HepG2 (cell line): ENCODE results near the gene TRAK1. TPM values are rescaled to one million over a fixed set of nuclear protein-coding genes. Genes with fewer than 3 reads are reported as not detected.
A peak's percentile ranks its signal among the peaks of the same experiment; 100 is the strongest.

Source experiments
- ARID2 ChIP-seq: sonication (generic); formaldehyde crosslinking; IDR thresholded peaks from 2 replicates; pipeline ENCODE4 v1.8.1; 2022; ENCODE audit warnings: mild to moderate bottlenecking, missing genetic modification reagents, borderline replicate concordance
- BCL6 ChIP-seq: IDR thresholded peaks from 2 replicates; pipeline ENCODE4 v1.6.1; 2016; ENCODE audit warnings: missing genetic modification reagents, missing compliant biosample characterization
- CHD4 ChIP-seq: fragments of 200-600 bp; sonication (generic); IDR thresholded peaks from 2 replicates; pipeline ENCODE4 v1.7.0; 2017; ENCODE audit warnings: mild to moderate bottlenecking, low read length, borderline replicate concordance
- EED ChIP-seq: sonication (generic); formaldehyde crosslinking; IDR thresholded peaks from 2 replicates; pipeline ENCODE4 v1.5.0; 2020; ENCODE audit warnings: mild to moderate bottlenecking, missing genetic modification reagents
- KDM5A ChIP-seq: fragments of 200-600 bp; sonication (generic); IDR thresholded peaks from 2 replicates; pipeline ENCODE4 v1.7.0; 2018; ENCODE audit warnings: antibody characterized with exemption, mild to moderate bottlenecking, low read length, borderline replicate concordance
- NCOR1 ChIP-seq: fragments of 200-600 bp; sonication (generic); IDR thresholded peaks from 2 replicates; pipeline ENCODE4 v1.7.0; 2017; ENCODE audit warnings: antibody characterized with exemption, low read length, borderline replicate concordance
- NFIC ChIP-seq: IDR thresholded peaks from 2 replicates; pipeline ENCODE4 v1.6.1; 2012; ENCODE audit warnings: mild to moderate bottlenecking, low read length, inconsistent platforms
- NR2F2 ChIP-seq: IDR thresholded peaks from 2 replicates; pipeline ENCODE4 v1.6.1; 2012; ENCODE audit warnings: low read depth, inconsistent platforms, borderline replicate concordance
- POLR2G ChIP-seq: fragments of 200-400 bp; formaldehyde crosslinking; IDR thresholded peaks from 2 replicates; pipeline ENCODE4 v1.6.1; 2018; ENCODE audit warnings: mild to moderate bottlenecking, low read depth, low read length, moderate library complexity
- RARG ChIP-seq: sonication (generic); formaldehyde crosslinking; IDR thresholded peaks from 2 replicates; pipeline ENCODE4 v1.4.0; 2020; ENCODE audit warnings: low read depth, mild to moderate bottlenecking, missing genetic modification reagents
- RNF2 ChIP-seq: fragments of 450-650 bp; conservative IDR thresholded peaks from 2 replicates; pipeline ENCODE4 v1.6.1; 2016; ENCODE audit warnings: low read depth
- U2AF2 ChIP-seq: fragments of 200-400 bp; formaldehyde crosslinking; IDR thresholded peaks from 2 replicates; pipeline ENCODE4 v1.6.1; 2017; ENCODE audit warnings: low read depth, mild to moderate bottlenecking, low read length
- XRCC5 ChIP-seq: fragments of 200-400 bp; formaldehyde crosslinking; optimal IDR thresholded peaks from 2 replicates; pipeline ENCODE3; 2017; ENCODE audit warnings: mild to moderate bottlenecking, low read length
- ZFP36 ChIP-seq: fragments of 150-350 bp; IDR thresholded peaks from 2 replicates; pipeline ENCODE4 v1.6.1; 2018; ENCODE audit warnings: borderline replicate concordance, low read length, low read depth; ENCODE audit not compliant: partially characterized antibody
- ZNF350 ChIP-seq: sonication (generic); formaldehyde crosslinking; IDR thresholded peaks from 2 replicates; pipeline ENCODE4 v1.4.0; 2020; ENCODE audit warnings: mild to moderate bottlenecking, low read depth, missing genetic modification reagents, borderline replicate concordance
- ZNF557 ChIP-seq: sonication (generic); formaldehyde crosslinking; IDR thresholded peaks from 2 replicates; pipeline ENCODE4 v1.4.0; 2020; ENCODE audit warnings: missing genetic modification reagents
- ZNF652 ChIP-seq: IDR thresholded peaks from 2 replicates; pipeline ENCODE4 v1.6.1; 2016; ENCODE audit warnings: low read depth, borderline replicate concordance
- polyA plus RNA-seq, 8 experiments: library from polyadenylated mRNA; depleted of rRNA in 3 of 8; stranded (reverse) in 7 of 8; unstranded in 1 of 8; fragments of >200 nt; fragmentation: Illumina TruSeq in 4 of 8; extraction: Trizol in 4 of 8; gene quantifications; 2 replicates each; pipeline versions ENCODE4 v1.2.1 to v1.2.3, GENCODE V29; 2011 to 2016; ENCODE audit warnings: low read depth in 4 of 8, missing spikeins in 1 of 8, mixed read lengths in 1 of 8; ENCODE audit not compliant: insufficient read depth in 1 of 8
- total RNA-seq, 5 experiments: library from RNA; depleted of rRNA; stranded (reverse); fragments of >200 nt; fragmentation: Illumina TruSeq; extraction: Trizol; gene quantifications; 2 replicates each; pipeline ENCODE4 v1.2.3, GENCODE V29; 2016; ENCODE audit warnings: low read depth in 1 of 5
- TF ChIP-seq, protein P1 (sequence below): sonication (generic); formaldehyde crosslinking; IDR thresholded peaks from 2 replicates; pipeline ENCODE4 v1.4.0; 2020; ENCODE audit warnings: missing genetic modification reagents
- TF ChIP-seq, protein P2 (sequence below): sonication (generic); formaldehyde crosslinking; IDR thresholded peaks from 2 replicates; pipeline ENCODE4 v1.5.1; 2020; ENCODE audit warnings: mild to moderate bottlenecking, moderate library complexity, missing genetic modification reagents
- TF ChIP-seq, protein P3 (sequence below): sonication (generic); IDR thresholded peaks from 2 replicates; pipeline ENCODE4 v1.6.1; 2016; ENCODE audit warnings: low read depth, borderline replicate concordance
- TF ChIP-seq, protein P4 (sequence below): sonication (generic); formaldehyde crosslinking; IDR thresholded peaks from 2 replicates; pipeline ENCODE4 v1.5.1; 2020; ENCODE audit warnings: missing genetic modification reagents, mild to moderate bottlenecking, borderline replicate concordance
- TF ChIP-seq, protein P5 (sequence below), 2 experiments: sonication (generic) in 1 of 2; formaldehyde crosslinking in 1 of 2; IDR thresholded peaks; 2 replicates each; pipeline versions ENCODE4 v1.5.1 to v1.6.1; 2011 to 2020; ENCODE audit warnings: borderline replicate concordance in 1 of 2, low read depth in 1 of 2, low read length in 1 of 2, mild to moderate bottlenecking in 1 of 2, missing genetic modification reagents in 1 of 2, moderate library complexity in 1 of 2

TRAK1 gene
- total and polyA plus RNA-seq, 2 of the 13 experiments (the other 11 are each of a cell fraction or from before 2014, with no cell fraction given): 20.5 to 46.6 TPM

DNA sequence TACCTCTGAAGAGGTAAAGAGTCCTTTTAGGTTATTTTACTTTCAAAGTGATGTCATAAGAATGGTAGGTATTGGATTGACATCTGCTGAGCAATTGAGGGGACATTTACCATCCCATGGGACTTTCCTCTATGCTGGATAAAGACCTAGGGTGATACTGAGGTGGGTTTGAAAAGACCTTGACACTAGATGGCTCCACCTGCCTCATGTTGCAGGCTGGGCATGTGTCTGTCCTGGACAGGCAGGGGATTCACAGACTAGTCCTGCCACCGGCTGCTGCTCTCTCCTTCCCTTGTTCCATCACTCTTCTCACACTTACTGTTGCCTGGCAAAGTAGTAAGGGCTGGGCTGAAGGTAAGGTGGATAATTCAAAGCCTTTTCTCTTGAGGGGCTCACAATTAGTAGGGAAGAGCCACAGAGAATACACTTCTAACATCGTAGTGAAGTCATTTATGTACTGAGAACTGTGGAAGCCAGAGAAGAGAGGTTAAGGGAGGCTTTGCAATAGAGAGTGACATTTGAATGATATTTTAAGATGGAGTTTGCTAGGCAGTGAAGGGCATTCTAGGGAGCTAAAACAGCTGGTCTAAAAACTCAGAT lies 27.7 kb downstream of the TRAK1 start (continued):
- TF ChIP-seq KDM5A (no peak), U2AF2 (no peak), ZNF350 (CRISPR knock-in tag) (no peak), BCL6 (CRISPR knock-in tag) (0 out of 2 replicates have a peak, but pooled peaks have one; percentile 13), XRCC5 (no peak), RNF2 (no peak), NFIC (no peak), ZNF557 (CRISPR knock-in tag) (no peak), NCOR1 (no peak), POLR2G (no peak), ARID2 (CRISPR knock-in tag) (no peak), RARG (no peak), ZNF652 (CRISPR knock-in tag) (no peak), EED (no peak), CHD4 (no peak), NR2F2 (no peak), ZFP36 (no peak)
- TF ChIP-seq, protein P1, sequence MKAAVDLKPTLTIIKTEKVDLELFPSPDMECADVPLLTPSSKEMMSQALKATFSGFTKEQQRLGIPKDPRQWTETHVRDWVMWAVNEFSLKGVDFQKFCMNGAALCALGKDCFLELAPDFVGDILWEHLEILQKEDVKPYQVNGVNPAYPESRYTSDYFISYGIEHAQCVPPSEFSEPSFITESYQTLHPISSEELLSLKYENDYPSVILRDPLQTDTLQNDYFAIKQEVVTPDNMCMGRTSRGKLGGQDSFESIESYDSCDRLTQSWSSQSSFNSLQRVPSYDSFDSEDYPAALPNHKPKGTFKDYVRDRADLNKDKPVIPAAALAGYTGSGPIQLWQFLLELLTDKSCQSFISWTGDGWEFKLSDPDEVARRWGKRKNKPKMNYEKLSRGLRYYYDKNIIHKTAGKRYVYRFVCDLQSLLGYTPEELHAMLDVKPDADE: no peak
- TF ChIP-seq, protein P2, sequence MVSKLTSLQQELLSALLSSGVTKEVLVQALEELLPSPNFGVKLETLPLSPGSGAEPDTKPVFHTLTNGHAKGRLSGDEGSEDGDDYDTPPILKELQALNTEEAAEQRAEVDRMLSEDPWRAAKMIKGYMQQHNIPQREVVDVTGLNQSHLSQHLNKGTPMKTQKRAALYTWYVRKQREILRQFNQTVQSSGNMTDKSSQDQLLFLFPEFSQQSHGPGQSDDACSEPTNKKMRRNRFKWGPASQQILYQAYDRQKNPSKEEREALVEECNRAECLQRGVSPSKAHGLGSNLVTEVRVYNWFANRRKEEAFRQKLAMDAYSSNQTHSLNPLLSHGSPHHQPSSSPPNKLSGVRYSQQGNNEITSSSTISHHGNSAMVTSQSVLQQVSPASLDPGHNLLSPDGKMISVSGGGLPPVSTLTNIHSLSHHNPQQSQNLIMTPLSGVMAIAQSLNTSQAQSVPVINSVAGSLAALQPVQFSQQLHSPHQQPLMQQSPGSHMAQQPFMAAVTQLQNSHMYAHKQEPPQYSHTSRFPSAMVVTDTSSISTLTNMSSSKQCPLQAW (CRISPR knock-in tag): 0 out of 2 replicates have a peak, but pooled peaks have one; percentile 29
- TF ChIP-seq, protein P3, sequence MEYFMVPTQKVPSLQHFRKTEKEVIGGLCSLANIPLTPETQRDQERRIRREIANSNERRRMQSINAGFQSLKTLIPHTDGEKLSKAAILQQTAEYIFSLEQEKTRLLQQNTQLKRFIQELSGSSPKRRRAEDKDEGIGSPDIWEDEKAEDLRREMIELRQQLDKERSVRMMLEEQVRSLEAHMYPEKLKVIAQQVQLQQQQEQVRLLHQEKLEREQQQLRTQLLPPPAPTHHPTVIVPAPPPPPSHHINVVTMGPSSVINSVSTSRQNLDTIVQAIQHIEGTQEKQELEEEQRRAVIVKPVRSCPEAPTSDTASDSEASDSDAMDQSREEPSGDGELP: peak; percentile 14; the same call in 1 of the 2 replicates
- TF ChIP-seq, protein P4, sequence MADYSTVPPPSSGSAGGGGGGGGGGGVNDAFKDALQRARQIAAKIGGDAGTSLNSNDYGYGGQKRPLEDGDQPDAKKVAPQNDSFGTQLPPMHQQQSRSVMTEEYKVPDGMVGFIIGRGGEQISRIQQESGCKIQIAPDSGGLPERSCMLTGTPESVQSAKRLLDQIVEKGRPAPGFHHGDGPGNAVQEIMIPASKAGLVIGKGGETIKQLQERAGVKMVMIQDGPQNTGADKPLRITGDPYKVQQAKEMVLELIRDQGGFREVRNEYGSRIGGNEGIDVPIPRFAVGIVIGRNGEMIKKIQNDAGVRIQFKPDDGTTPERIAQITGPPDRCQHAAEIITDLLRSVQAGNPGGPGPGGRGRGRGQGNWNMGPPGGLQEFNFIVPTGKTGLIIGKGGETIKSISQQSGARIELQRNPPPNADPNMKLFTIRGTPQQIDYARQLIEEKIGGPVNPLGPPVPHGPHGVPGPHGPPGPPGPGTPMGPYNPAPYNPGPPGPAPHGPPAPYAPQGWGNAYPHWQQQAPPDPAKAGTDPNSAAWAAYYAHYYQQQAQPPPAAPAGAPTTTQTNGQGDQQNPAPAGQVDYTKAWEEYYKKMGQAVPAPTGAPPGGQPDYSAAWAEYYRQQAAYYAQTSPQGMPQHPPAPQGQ (CRISPR knock-in tag): no peak
- TF ChIP-seq, protein P5, sequence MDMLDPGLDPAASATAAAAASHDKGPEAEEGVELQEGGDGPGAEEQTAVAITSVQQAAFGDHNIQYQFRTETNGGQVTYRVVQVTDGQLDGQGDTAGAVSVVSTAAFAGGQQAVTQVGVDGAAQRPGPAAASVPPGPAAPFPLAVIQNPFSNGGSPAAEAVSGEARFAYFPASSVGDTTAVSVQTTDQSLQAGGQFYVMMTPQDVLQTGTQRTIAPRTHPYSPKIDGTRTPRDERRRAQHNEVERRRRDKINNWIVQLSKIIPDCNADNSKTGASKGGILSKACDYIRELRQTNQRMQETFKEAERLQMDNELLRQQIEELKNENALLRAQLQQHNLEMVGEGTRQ (IDR thresholded peaks at IDR 0.05; ENCODE audit: low read depth, low read length): no peak
- TF ChIP-seq, protein P5 (CRISPR knock-in tag; IDR thresholded peaks at IDR 0.05; ENCODE audit: borderline replicate concordance): no peak
